ENCODE results near the gene DNAJB8.

Gene DNAJB8

DNA sequence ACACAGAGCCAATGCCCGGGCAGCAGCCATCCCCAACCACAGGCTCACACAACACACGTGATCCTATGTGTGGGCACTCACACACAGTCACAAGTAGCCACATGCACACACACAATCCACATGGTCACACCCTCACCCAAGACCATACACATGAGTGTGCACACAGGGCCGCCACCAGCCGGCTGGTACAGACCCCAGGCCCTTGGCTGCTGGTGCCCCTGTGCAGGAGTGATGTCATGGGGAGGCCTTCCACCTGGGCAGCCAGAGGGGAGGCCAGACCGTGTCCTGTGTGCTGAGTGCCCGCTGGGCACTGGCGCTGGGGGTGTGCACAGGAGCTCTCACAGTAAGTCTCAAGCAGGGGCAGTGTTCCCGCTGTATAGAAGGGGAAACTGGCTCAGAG is 36.9 kb downstream of the DNAJB8 start:
- H3K4me3 ChIP-seq (ENCODE audit: low read length), result no peak overlapping the region
- TF ChIP-seq ZNF274 (IDR thresholded peaks at IDR 0.05; ENCODE audit: low read depth, low read length), result no peak

DNA sequence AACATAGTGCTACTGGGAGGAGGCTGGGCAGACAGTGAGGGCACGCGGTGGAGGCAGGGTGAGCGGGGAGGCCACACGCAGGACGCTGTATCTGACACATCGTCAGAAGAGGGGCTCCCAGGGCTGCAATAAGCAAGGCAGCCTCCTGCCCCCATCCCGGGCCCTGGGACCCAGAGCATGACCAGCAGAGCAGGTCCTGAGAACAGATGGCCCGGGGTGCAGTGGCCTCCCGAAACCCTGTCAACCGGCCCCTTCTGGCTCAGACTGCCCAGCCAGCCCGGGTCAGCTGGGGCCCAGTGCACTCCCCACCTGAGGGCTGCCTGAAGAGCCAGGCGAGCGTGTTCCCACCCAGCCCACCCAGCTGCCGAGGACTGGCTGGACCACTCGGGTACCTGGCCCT is 37.4 kb downstream of the DNAJB8 start:
- no peak for TF ChIP-seq ZNF274 (IDR thresholded peaks at IDR 0.05; ENCODE audit: low read depth, low read length)

DNA sequence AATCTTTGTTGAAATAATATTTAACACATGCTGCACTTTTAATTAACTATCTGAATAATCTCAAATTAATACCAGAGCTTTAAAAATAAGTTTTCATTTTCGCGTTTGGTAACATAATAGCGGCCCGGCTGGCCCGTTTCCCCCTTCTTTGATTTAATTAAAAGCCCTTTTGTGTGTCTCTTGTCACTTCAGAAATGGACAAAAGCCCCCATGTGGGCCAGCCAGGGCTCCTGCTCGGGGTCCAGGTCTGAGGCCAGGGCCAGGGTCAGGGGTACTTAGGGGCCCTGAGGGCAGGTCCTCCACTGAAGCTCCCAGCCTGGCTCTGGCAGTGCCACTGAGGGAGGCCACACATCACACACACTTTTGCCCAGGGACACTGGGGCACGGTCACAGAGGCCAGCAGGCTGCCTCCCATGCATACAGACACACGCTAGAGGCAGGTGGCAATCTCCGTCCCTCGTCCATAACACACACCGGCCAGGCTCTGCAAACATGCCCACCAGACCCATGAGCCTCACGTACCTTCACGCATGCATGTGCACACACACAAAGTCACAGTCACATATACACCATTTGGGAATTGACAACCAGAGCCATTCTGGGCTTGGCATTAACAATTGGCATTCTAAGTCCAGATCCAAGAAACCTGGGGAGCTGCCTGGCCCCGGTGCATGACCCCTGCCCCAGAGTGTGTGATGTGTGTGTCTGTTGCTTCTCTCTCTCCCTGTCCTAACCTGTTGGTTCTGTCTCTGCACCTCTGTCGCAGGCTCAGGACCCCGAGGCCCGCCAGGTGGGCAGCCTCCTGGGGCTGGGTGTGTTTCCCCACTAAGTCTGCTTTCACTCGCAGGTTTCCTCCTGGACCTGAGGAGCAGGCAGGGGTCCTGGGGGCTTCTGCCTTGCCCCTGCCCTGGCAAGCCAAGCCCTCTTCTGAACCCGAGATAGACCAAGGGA is 38.5 kb downstream of the DNAJB8 start:
- H3K4me3 ChIP-seq (ENCODE audit: low read length), result no peak overlapping the region
- no peak for TF ChIP-seq ZNF274 (IDR thresholded peaks at IDR 0.05; ENCODE audit: low read depth, low read length)

More for the DNA sequence above, 37.4 kb downstream of the DNAJB8 start:
- H3K4me3 ChIP-seq (ENCODE audit: low read length), result no peak overlapping the region

DNA sequence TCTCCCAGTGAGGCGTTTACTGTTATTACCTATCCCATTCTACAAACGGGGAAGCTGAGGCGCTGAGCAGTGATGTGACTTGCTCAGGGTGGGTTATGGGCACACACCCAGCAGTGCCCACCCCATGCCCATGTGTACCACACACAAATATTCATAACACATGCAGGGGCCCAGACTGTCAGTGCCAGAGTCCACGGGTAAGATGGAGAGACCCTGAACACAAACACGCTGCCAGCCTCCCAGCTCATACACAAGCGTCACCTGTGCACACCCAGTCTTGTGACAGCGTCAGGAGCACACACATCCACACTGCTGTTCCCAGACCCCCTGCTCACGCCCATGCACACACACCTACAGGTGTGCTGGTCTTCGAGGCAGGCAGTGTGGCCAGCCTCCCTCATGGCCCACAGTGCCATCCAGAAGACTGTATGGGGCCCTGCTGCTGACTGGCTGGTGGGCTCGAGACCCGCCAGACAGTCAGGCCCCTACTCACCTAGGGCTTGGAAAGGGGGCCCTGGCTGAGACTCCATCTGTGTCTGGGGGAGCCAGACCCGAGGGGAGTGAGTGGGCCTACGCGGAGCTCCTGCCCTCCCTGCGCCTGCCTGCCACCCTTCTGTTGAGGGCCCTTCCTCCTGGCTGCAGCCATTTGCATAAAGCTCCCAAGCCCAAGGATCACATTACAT is 39.4 kb downstream of the DNAJB8 start:
- no peak for TF ChIP-seq ZNF274 (IDR thresholded peaks at IDR 0.05; ENCODE audit: low read depth, low read length)
- no peak overlapping the region for H3K4me3 ChIP-seq (ENCODE audit: low read length)

DNA sequence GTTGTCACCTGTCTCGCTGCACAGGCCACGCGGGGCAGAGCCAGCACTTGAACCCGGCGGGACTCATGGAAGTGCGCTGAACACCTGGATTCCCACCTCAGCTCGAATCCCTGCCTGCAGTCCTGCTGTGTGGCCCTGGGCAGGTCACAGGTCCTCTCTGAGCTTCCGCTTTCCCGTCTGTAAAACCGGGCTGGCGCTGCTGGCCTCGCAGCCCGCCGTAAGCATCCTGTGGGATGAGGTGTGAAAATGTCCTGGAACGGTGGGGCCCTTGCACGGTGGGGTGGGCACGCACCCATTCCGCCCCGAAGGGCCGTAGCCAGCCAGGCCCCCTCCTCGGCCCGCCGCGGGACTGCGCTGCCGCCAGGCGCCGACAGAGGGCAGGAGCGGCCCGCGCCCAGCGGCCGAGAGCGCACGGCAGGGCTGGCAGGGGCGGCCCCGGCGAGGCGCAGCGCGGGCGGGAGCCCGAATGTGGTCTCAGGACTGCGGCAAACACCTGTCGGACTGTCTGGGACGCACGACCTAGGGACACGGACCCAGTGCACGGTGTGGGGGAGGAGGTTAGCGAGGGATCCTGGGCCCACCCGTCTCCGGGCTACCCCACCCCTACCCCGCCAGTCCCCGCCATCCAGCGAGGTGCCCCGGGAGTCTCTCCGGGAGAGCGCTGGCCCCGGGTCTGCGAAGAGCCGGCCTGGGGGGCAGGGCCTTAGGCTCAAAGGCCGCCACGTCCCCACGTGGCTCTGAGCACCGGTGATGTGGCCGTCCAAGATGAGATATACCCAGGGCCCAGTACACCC is 40.4 kb downstream of the DNAJB8 start:
- no peak for TF ChIP-seq ZNF274 (IDR thresholded peaks at IDR 0.05; ENCODE audit: low read depth, low read length)
- H3K4me3 ChIP-seq (ENCODE audit: low read length), result no peak overlapping the region

DNA sequence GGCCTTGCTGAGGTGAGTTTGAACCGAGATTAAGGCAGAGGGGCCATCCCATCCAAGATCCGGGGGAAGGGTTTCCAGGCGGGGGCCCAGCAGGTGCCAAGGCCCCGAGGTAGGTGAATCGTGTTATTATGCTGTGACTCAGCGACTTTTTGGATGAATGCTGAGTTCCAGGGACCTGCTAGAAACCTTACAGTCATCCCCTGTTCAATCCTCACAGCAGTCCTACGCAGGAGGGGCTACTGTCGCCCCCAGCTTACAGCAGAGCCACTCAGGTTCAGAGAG is 40.9 kb downstream of the DNAJB8 start:
- no peak for TF ChIP-seq ZNF274 (IDR thresholded peaks at IDR 0.05; ENCODE audit: low read depth, low read length)

DNA sequence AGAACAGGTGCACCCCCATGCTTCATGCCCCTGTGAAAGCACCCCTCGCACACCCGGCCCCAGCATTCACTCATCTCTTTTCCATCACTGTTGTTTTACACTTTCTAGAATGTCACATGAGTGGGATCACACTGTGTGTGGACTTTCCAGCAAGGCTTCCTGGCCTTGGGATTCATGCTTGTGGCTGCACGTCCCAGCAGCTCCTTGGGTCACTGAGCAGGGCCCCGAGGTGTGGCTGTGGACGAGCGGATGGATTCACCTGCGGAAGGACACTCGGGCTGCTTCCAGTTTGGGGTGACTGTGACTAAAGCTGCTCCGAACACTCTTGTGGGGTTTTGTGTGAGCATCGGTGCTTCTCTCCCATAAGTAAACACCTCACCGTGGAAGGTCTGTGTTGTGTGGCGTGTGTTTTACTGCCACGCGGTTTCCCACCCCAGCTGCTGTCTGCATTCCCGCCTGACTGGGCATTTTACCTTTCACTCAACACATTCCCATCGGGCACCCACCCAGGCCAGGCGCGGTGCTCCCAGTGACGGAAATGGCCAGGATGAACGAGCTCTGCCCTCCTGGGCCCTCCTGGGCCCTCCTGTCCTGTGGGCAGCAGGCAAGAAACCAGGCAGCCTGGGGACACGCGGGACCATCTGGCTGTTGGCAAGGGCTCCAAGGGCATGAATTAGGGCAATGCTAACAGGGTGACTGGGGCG is 41.4 kb downstream of the DNAJB8 start:
- H3K4me3 ChIP-seq (ENCODE audit: low read length), result no peak overlapping the region
- TF ChIP-seq ZNF274 (IDR thresholded peaks at IDR 0.05; ENCODE audit: low read depth, low read length), result no peak

More for the DNA sequence above, 40.9 kb downstream of the DNAJB8 start:
- H3K4me3 ChIP-seq (ENCODE audit: low read length), result no peak overlapping the region

DNA sequence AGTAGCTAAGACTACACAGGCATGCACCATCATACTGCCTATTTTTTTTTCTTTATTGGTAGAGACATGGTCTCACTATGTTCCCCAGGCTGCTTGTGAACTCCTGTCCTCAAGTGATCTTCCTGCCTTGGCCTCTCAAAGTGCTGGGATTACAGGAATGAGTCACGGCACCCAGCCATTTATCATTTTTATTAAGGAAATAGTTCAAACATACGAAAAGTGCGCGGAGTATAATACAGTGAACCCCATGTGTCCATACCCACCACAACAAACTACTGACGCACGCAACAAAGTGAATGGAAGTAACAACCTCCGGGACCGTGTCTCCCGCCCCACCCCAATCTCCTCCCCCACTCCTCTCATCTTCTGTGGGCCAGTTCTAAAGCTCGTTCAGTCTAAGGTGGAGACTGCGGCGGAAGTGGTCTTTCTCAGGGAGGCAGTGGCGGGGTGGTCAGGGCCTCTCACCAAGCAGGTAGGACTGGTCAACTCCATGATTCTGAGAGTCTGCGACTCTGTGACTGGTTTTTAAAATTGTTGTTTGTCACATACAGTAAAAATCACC is 42.1 kb downstream of the DNAJB8 start:
- no peak for TF ChIP-seq ZNF274 (IDR thresholded peaks at IDR 0.05; ENCODE audit: low read depth, low read length)
- no peak overlapping the region for H3K4me3 ChIP-seq (ENCODE audit: low read length)

DNA sequence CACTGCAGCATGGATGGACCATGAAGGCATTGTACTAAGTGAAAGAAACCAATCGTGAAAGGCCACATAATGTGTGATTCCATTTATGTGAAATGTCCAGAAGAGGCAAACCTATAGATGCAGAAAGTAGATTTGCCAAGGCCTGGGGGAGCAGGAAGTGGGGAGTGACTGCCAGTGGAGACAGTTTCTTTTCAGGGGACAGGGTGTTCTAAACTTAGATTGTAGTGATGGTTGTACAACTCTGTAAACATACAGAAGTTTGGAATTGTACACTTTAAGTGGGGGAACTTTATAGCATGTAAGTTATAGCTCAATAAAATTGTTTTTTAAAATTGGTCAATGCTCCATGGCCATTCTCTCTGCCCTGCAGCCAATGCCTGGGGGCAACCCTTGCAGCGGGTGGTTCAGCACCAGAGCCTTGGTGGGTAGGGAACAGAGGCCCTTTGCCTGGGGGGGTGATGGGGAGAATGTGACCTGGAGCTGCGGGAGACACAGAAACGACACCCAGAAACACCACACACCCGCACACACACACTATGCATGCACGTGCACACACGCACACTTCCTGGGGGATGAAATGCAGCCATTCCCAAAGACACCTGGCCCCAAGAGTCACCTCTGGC is 43.1 kb downstream of the DNAJB8 start:
- H3K4me3 ChIP-seq (ENCODE audit: low read length), result no peak overlapping the region
- no peak for TF ChIP-seq ZNF274 (IDR thresholded peaks at IDR 0.05; ENCODE audit: low read depth, low read length)

DNA sequence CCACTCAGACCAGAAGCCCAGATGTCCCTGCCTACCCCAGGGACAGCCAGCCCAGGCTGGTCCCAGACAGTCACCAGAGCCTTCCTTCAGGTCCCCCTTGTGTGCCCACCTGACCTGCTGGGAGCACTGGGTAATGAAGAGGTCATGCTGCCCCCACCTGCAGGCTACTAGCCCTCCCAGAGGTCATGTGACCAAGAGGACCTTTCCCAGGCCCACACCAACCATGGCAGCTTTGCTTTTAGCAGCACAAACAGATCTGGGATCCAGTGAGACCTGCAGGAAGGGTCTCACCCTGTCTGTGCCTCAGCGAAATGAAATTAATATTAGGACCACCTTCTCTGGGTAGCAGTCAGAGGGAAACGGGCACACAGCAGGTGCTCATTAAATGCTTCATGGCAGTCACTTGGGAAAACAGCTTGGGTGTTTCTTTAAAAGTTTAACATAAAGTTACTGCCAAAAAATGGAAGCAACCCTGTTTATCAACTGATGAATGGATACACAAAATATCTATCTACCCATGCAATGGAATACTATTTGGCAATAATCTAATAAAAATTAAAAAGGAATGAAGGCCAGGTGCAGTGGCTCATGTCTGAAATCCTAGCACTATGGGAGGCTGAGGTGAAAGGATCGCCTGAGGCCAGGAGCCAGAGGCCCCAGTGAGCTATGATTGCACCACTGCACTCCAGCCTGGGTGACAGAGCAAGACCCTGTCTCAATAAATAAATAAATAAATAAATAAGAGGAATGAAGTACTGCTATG is 43.7 kb downstream of the DNAJB8 start:
- TF ChIP-seq ZNF274 (IDR thresholded peaks at IDR 0.05; ENCODE audit: low read depth, low read length), result no peak
- H3K4me3 ChIP-seq (ENCODE audit: low read length), result no peak overlapping the region

DNA sequence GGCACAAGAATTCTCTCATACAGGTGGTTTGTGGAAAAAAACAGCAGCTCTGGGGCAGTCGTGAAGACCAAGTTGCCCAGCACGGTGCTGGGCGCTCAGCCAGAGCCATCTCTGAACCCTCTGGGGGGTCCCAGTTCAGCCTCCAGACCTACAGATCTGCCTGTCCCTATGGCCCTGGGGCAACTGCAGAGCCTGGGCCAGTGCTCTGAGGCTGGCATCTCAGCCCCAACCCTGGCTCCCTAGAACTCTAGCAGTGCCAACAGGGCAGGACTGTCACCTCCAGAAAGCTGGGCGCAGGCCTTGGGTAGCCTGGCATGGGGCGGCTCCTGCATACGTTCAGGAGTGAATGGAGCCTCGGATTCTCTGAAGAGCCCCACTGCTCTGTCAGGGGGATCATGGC is 44.7 kb downstream of the DNAJB8 start:
- H3K4me3 ChIP-seq (ENCODE audit: low read length), result no peak overlapping the region
- no peak for TF ChIP-seq ZNF274 (IDR thresholded peaks at IDR 0.05; ENCODE audit: low read depth, low read length)

DNA sequence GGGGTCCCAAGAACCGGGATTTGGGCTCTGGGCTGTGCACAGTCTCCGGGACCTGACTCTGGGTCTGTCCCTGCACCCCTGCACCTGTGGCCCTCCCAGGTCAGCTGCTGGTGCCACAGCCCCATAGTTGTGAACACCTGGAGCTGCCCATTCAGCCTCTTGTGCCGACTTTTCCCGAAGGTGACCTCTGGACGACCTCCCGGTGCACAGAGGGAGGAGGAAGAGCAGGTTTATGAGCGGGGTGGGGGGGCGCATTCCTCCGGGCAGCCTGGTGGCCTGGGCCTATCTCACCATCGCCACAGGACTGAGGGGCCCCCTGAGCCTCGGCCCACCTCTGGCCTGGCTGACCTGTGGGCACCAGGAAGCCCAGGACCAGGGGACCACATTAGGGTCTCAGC is 45.3 kb downstream of the DNAJB8 start:
- no peak for TF ChIP-seq ZNF274 (IDR thresholded peaks at IDR 0.05; ENCODE audit: low read depth, low read length)
- H3K4me3 ChIP-seq (ENCODE audit: low read length), result no peak overlapping the region
